Motor neuron (in vitro differentiated cells): ENCODE measurements around the gene COL27A1. TPM values are rescaled to one million over a fixed set of nuclear protein-coding genes. Genes with fewer than 3 reads are reported as not detected.
A peak's percentile ranks its signal among the peaks of the same experiment; 100 is the strongest.

ENCODE experiments used
- ATAC-seq, 8 experiments: fragments of 200-7000 bp; cut with Tn5 transposase; replicated peaks in 6 of 8; 2 replicates each; pipeline ENCODE4 v1.8.0; 2021; ENCODE audit warnings: mild to moderate bottlenecking in 8 of 8, moderate library complexity in 8 of 8
- H3K27ac ChIP-seq, 2 donors: fragments of 250-450 bp; sonication (Bioruptor Pico); 2 replicates each; pipeline ENCODE4 v1.9.0; 2021; ENCODE audit warnings: antibody characterized with exemption in 2 of 2, mild to moderate bottlenecking in 2 of 2, moderate library complexity in 1 of 2
- H3K4me1 ChIP-seq, 2 donors: fragments of 250-450 bp; sonication (Bioruptor Pico); replicated peaks in 1 of 2; 2 replicates each; pipeline ENCODE4 v1.6.1; 2021; ENCODE audit warnings: antibody characterized with exemption in 2 of 2, mild to moderate bottlenecking in 2 of 2, moderate library complexity in 1 of 2
- H3K4me3 ChIP-seq, 5 donors: fragments of 250-450 bp; sonication (Bioruptor Pico); 2 replicates each; pipeline ENCODE4 v1.9.0; 2021; ENCODE audit warnings: antibody characterized with exemption in 5 of 5, mild to moderate bottlenecking in 5 of 5, moderate library complexity in 4 of 5
- WGBS, 10 experiments: fragments of 450-650 bp; shearing (Covaris generic); methylation state at CpG; one replicate each; pipeline ENCODE4 v1.0.0; 2022; 5-methylcytosine and 5-hydroxymethylcytosine counted together
- in situ Hi-C, 9 experiments: fragments of 400-800 bp; cut with MboI; loops; one replicate each; pipeline ENCODE4 v1.15.0; 2021; ENCODE audit warnings: low sequenced_read_pairs in 9 of 9, low pct_unique_long_range_greater_than_20kb in 2 of 9; ENCODE audit not compliant: unreplicated experiment in 9 of 9
- total RNA-seq, 8 experiments: library from RNA; unstranded; fragments of 300-600 nt; gene quantifications; 2 replicates each; pipeline versions ENCODE4 v1.2.3 to v1.2.4, GENCODE V29; 2022

Gene COL27A1
- total RNA-seq, 8 experiments from 2014 or later: 0.54 to 40.3 (median 4.2) TPM

DNA sequence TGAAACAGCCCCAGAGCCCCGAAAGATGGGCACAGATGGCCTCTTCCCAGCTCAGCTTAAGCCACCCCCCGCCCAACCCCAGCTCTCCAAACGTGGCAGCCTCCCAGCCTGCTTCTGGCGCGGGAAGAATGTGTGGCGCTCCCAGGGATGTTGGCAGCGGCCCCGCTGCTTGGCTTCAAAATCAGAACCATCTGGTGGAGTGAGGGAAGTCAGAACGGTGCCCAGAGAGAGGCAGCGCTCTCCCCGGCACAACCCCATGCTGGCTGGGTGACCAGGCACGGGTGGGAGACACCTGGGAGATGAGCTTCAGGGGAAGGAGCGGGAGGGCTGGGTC lies 94.9 kb downstream of the COL27A1 start:
- Histone ChIP-seq H3K4me1 (peaks cover 0 to 22% of the 10 kb centered on the region in 2 donors), H3K4me3 (no peak overlapping the region), H3K27ac (no peak overlapping the region)
- 0 to 85% (median 60%) methylated on average over 1 to 8 of the region's 13 CpGs; no CpG with 5 or more reads in 6 of the 10 experiments for WGBS, 10 experiments
- in situ Hi-C loops: no loop called here
- ATAC-seq: peak in 7 of 8 experiments; percentile 32 to 93 (median 43)

DNA sequence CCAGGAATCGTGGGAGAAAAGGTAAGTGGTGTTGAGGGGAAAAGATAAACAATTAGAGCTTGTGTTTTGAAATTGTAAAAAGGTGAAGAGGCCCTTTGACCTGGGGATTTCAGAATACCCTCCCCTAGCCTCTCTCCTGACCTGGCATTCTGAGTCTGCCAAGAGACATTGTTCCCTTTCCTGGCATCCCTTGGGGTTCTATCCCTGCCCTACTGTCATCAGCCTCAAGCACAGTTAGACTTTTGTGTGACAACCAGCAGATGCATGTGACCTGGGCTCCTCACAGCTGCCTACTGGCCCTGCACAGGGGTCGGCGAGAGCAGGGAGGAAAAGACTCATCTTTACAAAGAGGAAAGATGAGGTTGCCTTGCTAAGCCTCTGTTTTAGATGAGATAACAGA lies 95.3 kb downstream of the COL27A1 start:
- no peak for ATAC-seq
- H3K27ac ChIP-seq: no peak overlapping the region
- in situ Hi-C loops: no loop called here
- H3K4me1 ChIP-seq: peaks cover 0 to 22% of the 10 kb centered on the region in 2 donors
- no peak overlapping the region for H3K4me3 ChIP-seq
- 0 to 100% (median 80%) methylated on average over 1 to 3 of the region's 3 CpGs; no CpG with 5 or more reads in 7 of the 10 experiments for WGBS, 10 experiments

DNA sequence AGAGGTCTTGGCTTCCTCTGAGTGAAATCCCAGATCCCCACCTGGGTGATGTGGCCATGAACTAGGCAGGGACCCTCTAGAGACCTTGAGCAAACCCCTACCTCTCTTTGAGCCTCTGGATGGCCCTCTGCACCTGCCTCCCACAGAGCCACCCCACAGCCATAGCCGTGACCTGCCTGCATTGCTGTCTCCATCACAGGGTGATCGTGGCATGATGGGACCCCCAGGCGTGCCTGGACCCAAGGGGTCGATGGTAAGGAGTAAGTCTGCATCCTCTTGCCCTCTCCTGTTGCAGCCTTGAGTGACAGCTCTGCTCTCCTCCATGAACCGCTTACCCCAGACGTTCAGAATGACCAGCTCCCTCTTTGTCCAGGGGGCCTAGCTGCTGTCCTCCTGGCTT lies 97.1 kb downstream of the COL27A1 start:
- ATAC-seq: no peak
- Histone ChIP-seq H3K4me1 (peaks cover 0 to 8% of the 10 kb centered on the region in 2 donors), H3K4me3 (no peak overlapping the region), H3K27ac (no peak overlapping the region)
- in situ Hi-C loops: no loop called here
- WGBS, 10 experiments: 93 to 100% (median 95%) methylated on average over 1 to 4 of the region's 6 CpGs; no CpG with 5 or more reads in 5 of the 10 experiments

DNA sequence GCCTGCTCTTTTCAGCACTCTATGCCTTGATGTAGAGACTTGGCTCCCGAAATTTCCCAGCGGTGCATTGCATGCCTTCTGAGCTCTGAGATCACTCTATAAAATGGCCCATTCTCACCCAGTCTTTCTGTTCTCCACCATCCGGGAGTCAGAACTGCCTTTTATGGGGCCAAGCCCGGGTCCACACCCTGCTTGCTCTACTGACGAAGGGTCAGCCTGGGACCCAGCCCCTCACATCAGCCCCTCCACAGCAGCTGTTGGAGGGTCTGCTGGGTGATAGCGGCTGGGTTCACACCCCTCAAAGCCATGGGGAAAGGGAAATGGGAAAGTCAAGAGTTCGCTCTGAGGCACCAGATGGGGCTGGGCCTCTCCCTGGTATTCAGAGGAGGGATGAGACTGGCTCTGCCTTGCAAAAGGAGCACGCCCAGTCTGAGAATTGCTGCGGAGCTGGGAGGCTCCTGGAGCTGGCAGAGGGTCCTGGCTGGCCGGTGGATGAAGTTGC lies 101.5 kb downstream of the COL27A1 start:
- Histone ChIP-seq H3K27ac (no peak overlapping the region), H3K4me3 (no peak overlapping the region), H3K4me1 (no peaks in the 10 kb centered on the region)
- in situ Hi-C loops: no loop called here
- ATAC-seq: peak in 3 of 8 experiments; percentile 72 to 98 (median 93)
- 0 to 100% (median 82%) methylated on average over 1 to 7 of the region's 10 CpGs; no CpG with 5 or more reads in 4 of the 10 experiments for WGBS, 10 experiments

DNA sequence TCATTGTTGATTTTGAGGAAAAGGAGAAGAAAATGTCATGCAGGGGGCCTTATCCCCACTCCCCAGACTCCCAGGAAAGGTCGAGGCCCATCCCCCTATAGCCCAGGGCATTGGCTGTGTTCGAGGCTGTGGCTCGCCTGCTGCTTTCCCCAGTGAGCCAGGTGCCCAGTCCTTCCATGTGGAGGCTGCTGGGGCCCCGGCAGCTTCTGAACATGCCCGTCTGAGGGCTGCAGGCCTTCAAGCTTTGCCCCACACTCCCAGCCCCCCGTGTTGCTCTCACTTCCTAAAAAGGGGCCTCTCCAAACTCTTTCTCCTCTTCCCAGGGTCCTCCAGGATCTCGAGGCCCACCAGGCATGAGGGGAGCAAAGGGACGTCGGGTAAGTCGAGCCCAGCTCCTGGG lies 102.9 kb downstream of the COL27A1 start:
- no peak for ATAC-seq
- Histone ChIP-seq H3K27ac (no peak overlapping the region), H3K4me3 (no peak overlapping the region), H3K4me1 (no peaks in the 10 kb centered on the region)
- 72 to 73% methylated on average over 2 to 3 of the region's 10 CpGs; no CpG with 5 or more reads in 8 of the 10 experiments for WGBS, 10 experiments
- in situ Hi-C loops: no loop called here

DNA sequence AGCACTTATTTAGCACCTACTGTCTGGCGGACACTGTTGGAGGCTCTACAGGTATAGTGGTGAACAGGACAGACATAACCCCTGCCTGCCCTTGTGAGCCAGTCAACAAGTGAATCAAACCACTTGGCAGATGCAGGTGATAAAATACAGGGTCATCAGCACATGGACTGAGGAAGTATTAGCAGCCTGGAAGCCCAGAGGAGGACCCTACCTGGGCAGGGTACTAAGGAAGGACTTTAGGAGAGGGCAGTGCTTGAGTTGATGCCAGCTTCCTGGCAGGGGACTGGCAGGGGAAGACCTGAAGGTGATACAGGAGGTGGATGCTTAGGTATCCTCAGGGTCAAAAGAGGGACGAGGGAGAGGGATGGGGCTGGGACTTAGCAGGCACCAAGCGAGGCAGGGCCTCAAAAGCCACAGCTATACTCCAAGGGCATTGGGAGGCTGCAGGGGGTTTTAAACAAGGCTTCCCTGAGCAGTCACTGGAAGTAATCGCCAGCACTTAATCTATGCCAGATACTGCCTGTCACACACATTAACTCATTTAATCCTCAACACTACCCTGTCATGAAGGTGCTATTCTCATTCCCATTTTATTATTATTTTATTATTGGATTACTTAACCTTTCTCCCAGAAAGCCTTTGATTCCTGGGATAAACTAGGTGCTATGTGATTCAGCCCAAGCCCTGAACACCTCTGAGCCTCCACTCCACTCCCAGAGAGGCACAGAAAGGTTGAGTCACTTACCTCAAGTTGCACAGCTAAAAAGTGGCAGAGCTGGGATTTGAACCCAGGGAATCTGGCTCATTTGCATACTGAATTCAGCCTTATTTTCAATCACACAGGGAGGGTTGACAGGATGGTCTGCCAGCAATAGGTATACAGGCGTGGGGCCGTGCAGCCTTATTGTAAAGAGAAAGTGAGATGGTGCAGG lies 103.8 kb downstream of the COL27A1 start:
- Histone ChIP-seq H3K4me3 (no peak overlapping the region), H3K27ac (no peak overlapping the region), H3K4me1 (peaks cover 0 to 2% of the 10 kb centered on the region in 2 donors)
- WGBS, 10 experiments: 60 to 100% (median 100%) methylated on average over 1 to 5 of the region's 6 CpGs; no CpG with 5 or more reads in 5 of the 10 experiments
- in situ Hi-C loops: no loop called here
- ATAC-seq: no peak

DNA sequence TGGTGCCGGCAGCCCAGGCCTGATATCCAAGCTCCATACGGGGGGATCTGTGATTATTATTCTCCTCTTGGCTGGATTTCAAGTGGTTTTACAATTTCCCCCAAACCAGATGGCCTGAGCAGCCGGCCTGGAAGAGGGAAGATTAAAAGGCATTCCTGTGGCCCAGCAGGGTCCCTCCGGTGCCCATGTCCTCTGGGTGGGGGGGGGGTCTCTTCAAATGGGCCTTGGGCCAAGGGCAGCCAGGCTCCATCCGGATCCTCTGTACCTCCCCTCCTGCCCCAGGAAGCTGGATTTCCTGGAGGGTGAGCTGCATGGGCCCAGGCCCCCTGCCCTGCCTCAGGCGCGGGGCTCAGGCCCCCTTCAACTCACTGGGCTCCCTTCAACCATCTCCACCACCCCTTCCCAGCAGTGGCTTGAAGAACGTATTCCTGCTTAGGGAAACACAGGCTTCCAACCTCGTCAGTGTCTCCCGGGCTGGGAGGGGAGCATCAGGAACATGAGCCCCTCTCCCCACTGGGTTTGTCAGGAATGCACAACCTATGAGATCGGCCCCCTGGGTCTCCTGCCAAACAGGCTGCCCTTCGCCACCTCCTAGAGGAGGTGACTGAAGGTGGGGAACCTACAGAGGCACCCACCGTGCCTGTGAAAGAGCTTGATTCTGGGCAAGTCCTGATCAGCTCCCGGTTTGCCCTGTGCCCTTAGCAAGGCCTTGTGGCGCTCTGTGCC lies 104.6 kb downstream of the COL27A1 start:
- Histone ChIP-seq H3K27ac (no peak overlapping the region), H3K4me1 (peaks cover 3 to 6% of the 10 kb centered on the region in 2 donors), H3K4me3 (no peak overlapping the region)
- 14 to 100% (median 96%) methylated on average over 1 to 3 of the region's 15 CpGs; no CpG with 5 or more reads in 4 of the 10 experiments for WGBS, 10 experiments
- in situ Hi-C loops: no loop called here
- peak in 1 of 8 experiments; percentile 16 for ATAC-seq

DNA sequence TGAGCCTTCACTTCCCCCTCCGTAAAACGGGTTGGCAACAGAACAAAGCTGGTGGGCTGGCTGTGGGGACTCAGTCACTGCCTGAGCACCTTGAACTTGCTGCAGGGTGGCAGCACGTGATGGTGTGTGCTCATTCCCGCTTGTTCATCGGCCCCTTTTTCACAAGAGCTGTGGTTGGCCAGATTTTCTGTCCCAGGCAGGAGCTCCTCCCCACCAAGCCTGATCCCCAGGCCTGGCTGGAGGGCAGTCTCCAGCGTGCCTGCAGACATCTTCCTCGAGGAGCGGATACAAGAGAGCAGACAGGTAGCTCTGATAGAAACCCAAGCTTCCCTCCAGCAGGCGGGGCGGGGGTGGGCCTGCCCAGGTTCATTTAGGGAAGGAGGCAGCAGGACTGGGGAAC lies 105.7 kb downstream of the COL27A1 start:
- Histone ChIP-seq H3K4me3 (no peak overlapping the region), H3K4me1 (peaks cover 3 to 6% of the 10 kb centered on the region in 2 donors), H3K27ac (no peak overlapping the region)
- 89 to 100% (median 90%) methylated on average over 1 to 5 of the region's 10 CpGs; no CpG with 5 or more reads in 7 of the 10 experiments for WGBS, 10 experiments
- ATAC-seq: peak in 5 of 8 experiments; percentile 7 to 34 (median 25)
- in situ Hi-C loops: no loop called here

DNA sequence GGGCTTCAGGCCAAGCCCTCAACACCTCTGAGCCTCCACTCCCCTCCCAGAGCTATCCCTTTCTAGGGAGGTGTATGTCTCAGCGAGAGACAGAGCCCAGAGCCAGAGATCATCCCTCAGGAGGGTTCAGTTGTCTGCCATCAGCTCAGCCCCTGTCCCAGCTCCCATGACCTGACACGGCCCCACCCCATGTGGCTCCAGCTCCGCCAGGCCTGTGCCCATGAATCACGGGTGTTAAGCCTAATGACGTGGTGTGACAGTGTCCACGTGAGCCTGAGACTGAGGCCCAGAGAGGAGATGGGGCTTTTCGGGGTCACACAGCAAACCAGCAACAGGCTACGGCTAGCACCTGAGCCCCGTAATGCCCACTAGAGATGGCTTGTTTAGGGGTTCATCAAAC lies 106.7 kb downstream of the COL27A1 start:
- in situ Hi-C loops: no loop called here
- 100% methylated on average over 1 to 3 of the region's 9 CpGs; no CpG with 5 or more reads in 5 of the 10 experiments for WGBS, 10 experiments
- peaks cover 3 to 6% of the 10 kb centered on the region in 2 donors for H3K4me1 ChIP-seq
- no peak overlapping the region for H3K4me3 ChIP-seq
- H3K27ac ChIP-seq: no peak overlapping the region
- peak in 3 of 8 experiments; percentile 23 to 57 (median 55) for ATAC-seq

DNA sequence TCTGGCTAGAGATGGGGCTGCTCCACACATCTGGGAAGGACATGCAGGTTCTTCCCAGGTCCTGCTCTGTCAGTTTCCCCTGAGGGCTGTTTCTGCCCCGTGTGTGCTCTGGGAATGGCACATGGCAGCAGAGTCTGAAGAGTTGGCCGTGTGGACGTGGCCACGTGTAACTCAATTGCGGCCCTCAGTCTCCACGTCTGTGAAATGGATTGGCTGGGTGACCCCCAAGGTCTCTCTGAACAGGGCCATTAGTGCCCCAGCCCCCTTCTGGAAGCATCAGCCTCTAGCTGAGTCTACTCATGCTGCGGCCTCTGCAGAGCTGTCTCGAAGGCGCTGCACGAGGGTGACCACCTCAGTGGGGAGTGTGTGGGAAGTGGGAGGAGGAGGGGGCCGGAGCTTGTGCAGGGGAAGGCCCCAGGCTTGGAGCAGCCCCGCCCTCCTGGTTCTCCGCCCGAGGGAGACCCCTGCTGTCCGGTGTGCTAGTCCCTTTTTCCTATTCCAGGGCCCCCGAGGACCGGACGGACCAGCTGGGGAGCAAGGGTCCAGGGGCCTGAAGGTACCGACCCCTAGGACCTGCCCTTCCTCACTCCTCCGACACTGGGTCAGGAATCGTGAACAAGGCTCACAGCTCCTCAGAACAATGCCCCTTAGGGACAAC lies 108.6 kb downstream of the COL27A1 start:
- in situ Hi-C loops: no loop called here
- Histone ChIP-seq H3K4me3 (no peak overlapping the region), H3K27ac (no peak overlapping the region), H3K4me1 (peaks cover 3 to 6% of the 10 kb centered on the region in 2 donors)
- 85% methylated on average over 3 of the region's 21 CpGs; no CpG with 5 or more reads in 9 of the 10 experiments for WGBS, 10 experiments
- peak in 6 of 8 experiments; percentile 50 to 69 (median 55) for ATAC-seq

DNA sequence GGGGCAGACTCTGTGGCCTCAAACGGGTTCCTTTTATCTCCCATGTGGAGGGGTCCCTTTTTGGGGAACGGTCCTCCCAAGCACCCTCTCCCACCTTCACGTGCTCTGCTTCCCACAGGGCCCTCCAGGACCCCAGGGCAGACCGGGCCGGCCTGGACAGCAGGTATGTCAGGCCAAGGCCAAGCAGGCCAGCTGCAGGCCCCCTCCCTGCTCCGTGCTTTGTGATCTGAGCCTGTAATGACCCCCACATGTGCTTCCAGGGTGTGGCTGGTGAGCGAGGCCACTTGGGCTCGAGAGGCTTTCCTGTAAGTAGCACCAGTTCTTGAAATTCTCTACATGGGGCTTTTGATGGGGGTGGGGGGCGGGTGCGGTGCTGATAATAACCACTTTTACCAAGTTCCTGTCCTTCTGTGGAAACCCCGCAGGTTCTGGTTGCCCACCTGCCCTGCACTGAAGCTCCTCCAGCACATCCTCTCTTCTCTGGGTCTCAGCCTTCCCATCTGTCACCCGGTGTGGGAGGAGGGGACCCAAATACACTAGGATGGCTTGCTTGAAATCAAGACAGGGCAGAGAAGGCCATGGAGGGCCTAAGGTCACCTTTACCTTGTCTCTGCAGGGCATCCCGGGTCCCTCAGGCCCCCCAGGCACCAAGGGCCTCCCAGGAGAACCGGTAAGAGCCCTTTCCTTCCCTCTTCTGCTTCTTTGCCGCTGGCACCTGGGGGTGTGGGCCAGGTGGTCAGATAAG lies 109.6 kb downstream of the COL27A1 start:
- no peak overlapping the region for H3K4me3 ChIP-seq
- ATAC-seq: peak in 2 of 8 experiments; percentile 40 to 48
- WGBS, 10 experiments: 20 to 100% (median 80%) methylated on average over 1 to 5 of the region's 15 CpGs; no CpG with 5 or more reads in 7 of the 10 experiments
- no peak overlapping the region for H3K27ac ChIP-seq
- peaks cover 3 to 6% of the 10 kb centered on the region in 2 donors for H3K4me1 ChIP-seq
- in situ Hi-C loops: no loop called here

DNA sequence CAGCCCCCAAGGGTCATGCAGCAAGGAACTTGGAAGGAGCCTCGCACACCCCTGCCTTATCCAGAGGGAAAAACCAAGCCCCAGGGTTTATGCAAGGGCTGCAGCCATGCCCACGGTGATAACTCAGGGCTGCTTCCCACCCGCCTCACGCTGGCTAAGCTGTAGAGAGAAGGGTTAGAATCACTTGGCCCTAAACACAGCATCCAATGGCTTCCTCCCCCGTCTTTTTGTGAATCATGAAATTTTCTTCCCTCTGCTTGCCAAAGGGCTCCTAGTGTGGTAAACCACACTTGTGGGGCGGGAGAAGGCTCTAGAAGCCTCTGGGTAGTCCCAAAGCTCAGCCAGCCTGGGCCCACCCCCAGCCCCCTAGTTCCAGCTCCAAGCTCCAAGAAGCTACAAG lies 111.6 kb downstream of the COL27A1 start:
- WGBS, 10 experiments: 20 to 95% (median 85%) methylated on average over 1 to 4 of the region's 6 CpGs; no CpG with 5 or more reads in 3 of the 10 experiments
- no peak for ATAC-seq
- H3K4me1 ChIP-seq: peaks cover 3 to 6% of the 10 kb centered on the region in 2 donors
- no peak overlapping the region for H3K4me3 ChIP-seq
- no peak overlapping the region for H3K27ac ChIP-seq
- in situ Hi-C loops: no loop called here
